Measurements from ENCODE around the gene CLCN7. TPM values are rescaled to one million over a fixed set of nuclear protein-coding genes. Genes with fewer than 3 reads are reported as not detected.

The CLCN7 gene
- total RNA-seq, 6 donors from 2014 or later: 78.0 to 463 (median 147) TPM

GRCh38 chr16:1398826-1399581, 75.8 kb downstream of the CLCN7 start:
- no peak for TF ChIP-seq POLR2AphosphoS5 (IDR thresholded peaks at IDR 0.05)
- TF ChIP-seq POLR2A (IDR thresholded peaks at IDR 0.05): no peak
- no peak for TF ChIP-seq CTCF (IDR thresholded peaks at IDR 0.05)
- TF ChIP-seq EP300 (IDR thresholded peaks at IDR 0.05): no peak
- no peaks in the 10 kb centered on the region for H3K9me3 ChIP-seq
- H3K4me3 ChIP-seq: no peak overlapping the region
- 94 to 97% methylated on average over 10 to 37 of the region's 38 CpGs for whole genome bisulfite sequencing, 2 donors
- no peak overlapping the region for H3K27ac ChIP-seq
- no peaks in the 10 kb centered on the region for H3K27me3 ChIP-seq
- no peak for DNase-seq
- peaks cover 34 to 85% (median 67%) of the 10 kb centered on the region in 4 donors for H3K36me3 ChIP-seq
- ATAC-seq (ENCODE audit: low FRiP score in 2 of 2): peak in 1 of 2 donors; percentile 16
- no peaks in the 10 kb centered on the region for H3K4me1 ChIP-seq

- H3K9me3 ChIP-seq: no peaks in the 10 kb centered on the region
- DNase-seq (no peak), ATAC-seq (ENCODE audit: low FRiP score in 2 of 2) (no peak)
- no peaks in the 10 kb centered on the region for H3K27me3 ChIP-seq
- H3K36me3 ChIP-seq: peaks cover 40 to 87% (median 71%) of the 10 kb centered on the region in 4 donors
- H3K4me1 ChIP-seq: no peaks in the 10 kb centered on the region
- no peak overlapping the region for H3K27ac ChIP-seq
- no peak overlapping the region for H3K4me3 ChIP-seq
- WGBS, 2 donors: 94 to 97% methylated on average over 9 of the region's 9 CpGs
- TF ChIP-seq CTCF (IDR thresholded peaks at IDR 0.05) (no peak), POLR2A (IDR thresholded peaks at IDR 0.05) (no peak), EP300 (IDR thresholded peaks at IDR 0.05) (no peak), POLR2AphosphoS5 (IDR thresholded peaks at IDR 0.05) (no peak)
Observed at GRCh38 chr16:1398351-1398750, 76.5 kb downstream of the CLCN7 start.

- Histone ChIP-seq H3K4me1 (no peaks in the 10 kb centered on the region), H3K9me3 (no peaks in the 10 kb centered on the region), H3K36me3 (peaks cover 39 to 87% (median 73%) of the 10 kb centered on the region in 4 donors), H3K4me3 (no peak overlapping the region), H3K27ac (no peak overlapping the region), H3K27me3 (no peaks in the 10 kb centered on the region)
- WGBS, 2 donors: 92 to 93% methylated on average over 15 to 21 of the region's 21 CpGs
- no peak for ATAC-seq (ENCODE audit: low FRiP score in 2 of 2)
- no peak for TF ChIP-seq POLR2AphosphoS5 (IDR thresholded peaks at IDR 0.05)
- DNase-seq: no peak
Observed at GRCh38 chr16:1397779-1398178, 77.0 kb downstream of the CLCN7 start.

GRCh38 chr16:1395444-1396031, 79.3 kb downstream of the CLCN7 start:
- Histone ChIP-seq H3K27ac (no peak overlapping the region), H3K4me3 (no peak overlapping the region), H3K27me3 (no peaks in the 10 kb centered on the region), H3K9me3 (no peaks in the 10 kb centered on the region), H3K4me1 (no peaks in the 10 kb centered on the region), H3K36me3 (peaks cover 26 to 87% (median 68%) of the 10 kb centered on the region in 4 donors)
- DNase-seq (no peak), ATAC-seq (ENCODE audit: low FRiP score in 2 of 2) (no peak)
- WGBS, 2 donors: 89 to 94% methylated on average over 11 to 22 of the region's 22 CpGs
- TF ChIP-seq POLR2AphosphoS5 (IDR thresholded peaks at IDR 0.05): no peak
- TF ChIP-seq POLR2A (IDR thresholded peaks at IDR 0.05): no peak
- TF ChIP-seq EP300 (IDR thresholded peaks at IDR 0.05): no peak
- no peak for TF ChIP-seq CTCF (IDR thresholded peaks at IDR 0.05)

Other genes with a start within 250 kb of the CLCN7 start
- 10 to 100 TPM in 1 of 6 donors, 1 to 10 TPM in 2, under 1 TPM in 1, not detected in 2; 0.61 to 38.8 (median 3.7) TPM for gene TPSG1, start 249.8 kb downstream of the CLCN7 start, total RNA-seq
- gene TPSB2, start 244.8 kb downstream of the CLCN7 start, total RNA-seq: 100 to 1,000 TPM in 2 of 6 donors, 10 to 100 TPM in 4; 10.5 to 329 (median 70.7) TPM
- gene TPSAB1, start 234.3 kb downstream of the CLCN7 start, total RNA-seq: 100 to 1,000 TPM in 3 of 6 donors, 10 to 100 TPM in 2, 1 to 10 TPM in 1; 6.4 to 207 (median 99.8) TPM
- 10 to 100 TPM in 2 of 6 donors, 1 to 10 TPM in 4; 1.3 to 14.0 (median 6.4) TPM for gene TPSD1, start 219.0 kb downstream of the CLCN7 start, total RNA-seq
- 100 to 1,000 TPM in 1 of 6 donors, 10 to 100 TPM in 5; 51.4 to 113 (median 92.0) TPM for gene UBE2I, start 165.4 kb downstream of the CLCN7 start, total RNA-seq
- gene BAIAP3, start 141.4 kb downstream of the CLCN7 start, total RNA-seq: 10 to 100 TPM in 3 of 6 donors, 1 to 10 TPM in 3; 3.2 to 57.6 (median 11.5) TPM
- 10 to 100 TPM; 55.6 to 74.5 (median 65.1) TPM for gene TSR3, start 123.2 kb downstream of the CLCN7 start, total RNA-seq
- 100 to 1,000 TPM in 1 of 6 donors, 10 to 100 TPM in 5; 32.8 to 106 (median 93.0) TPM for gene GNPTG, start 123.1 kb downstream of the CLCN7 start, total RNA-seq
- 10 to 100 TPM in 5 of 6 donors, 1 to 10 TPM in 1; 7.6 to 83.8 (median 28.0) TPM for gene UNKL, start 60.3 kb downstream of the CLCN7 start, total RNA-seq
- gene UQCC4, start 54.3 kb downstream of the CLCN7 start, total RNA-seq: 10 to 100 TPM in 3 of 6 donors, 1 to 10 TPM in 3; 3.1 to 16.3 (median 9.9) TPM
- 1 to 10 TPM in 1 of 6 donors, under 1 TPM in 1, not detected in 4; 0.27 to 2.2 TPM for gene PERCC1, start 44.0 kb downstream of the CLCN7 start, total RNA-seq
- gene CCDC154, start 30.5 kb downstream of the CLCN7 start, total RNA-seq: 1 to 10 TPM in 4 of 6 donors, under 1 TPM in 1, not detected in 1; 0.30 to 5.4 (median 2.9) TPM
- under 1 TPM in 3 of 6 donors, not detected in 3; 0.30 to 0.34 (median 0.34) TPM for gene PTX4, start 13.9 kb upstream of the CLCN7 start, total RNA-seq
- gene TELO2, start 18.3 kb upstream of the CLCN7 start, total RNA-seq: 100 to 1,000 TPM in 1 of 6 donors, 10 to 100 TPM in 5; 13.8 to 130 (median 41.5) TPM
- 100 to 1,000 TPM in 1 of 6 donors, 10 to 100 TPM in 5; 31.4 to 112 (median 48.4) TPM for gene TMEM204, start 58.6 kb upstream of the CLCN7 start, total RNA-seq
- 100 to 1,000 TPM in 1 of 6 donors, 10 to 100 TPM in 5; 32.1 to 152 (median 49.8) TPM for gene IFT140, start 137.0 kb upstream of the CLCN7 start, total RNA-seq
- 10 to 100 TPM; 16.3 to 57.6 (median 20.6) TPM for gene CRAMP1, start 137.3 kb upstream of the CLCN7 start, total RNA-seq
- gene JPT2, start 203.3 kb upstream of the CLCN7 start, total RNA-seq: 10 to 100 TPM; 15.8 to 60.5 (median 38.3) TPM
- 100 to 1,000 TPM in 2 of 6 donors, 10 to 100 TPM in 4; 46.4 to 505 (median 71.9) TPM for gene MAPK8IP3, start 231.2 kb upstream of the CLCN7 start, total RNA-seq

Measured in upper lobe of left lung (tissue), 6 donors.